Activated naive CD4-positive, alpha-beta T cell treated with anti-CD3 and anti-CD28 coated beads, Interleukin-2, amount 50 U/mL, for 72 hours (primary cell): ENCODE measurements around the gene FILIP1. TPM values are rescaled to one million over a fixed set of nuclear protein-coding genes. Genes with fewer than 3 reads are reported as not detected.

Experiments
- ATAC-seq, 2 donors: fragments of 150-1000 bp; cut with Tn5 transposase; 2 replicates each; pipeline ENCODE4 v1.10.0; 2021; ENCODE audit warnings: mild to moderate bottlenecking in 2 of 2, moderate library complexity in 2 of 2
- DNase-seq, 2 donors: peaks; one replicate each; pipeline ENCODE4 v3.0.0; 2021 to 2022; ENCODE audit warnings: low spot score in 2 of 2
- H3K27ac Mint-ChIP-seq, 2 donors: one replicate each; pipeline ENCODE4 v1.8.0; 2022; ENCODE audit warnings: mild to moderate bottlenecking in 2 of 2, mixed read lengths in 2 of 2
- H3K36me3 Mint-ChIP-seq, 2 donors: one replicate each; pipeline ENCODE4 v1.8.0; 2022; ENCODE audit warnings: mixed read lengths in 2 of 2
- H3K9me3 Mint-ChIP-seq, 2 donors: one replicate each; pipeline ENCODE4 v1.8.0; 2022; ENCODE audit warnings: mixed read lengths in 2 of 2
- total RNA-seq, 2 donors: library from RNA; stranded (reverse); gene quantifications; one replicate each; pipeline ENCODE4 v1.2.3, GENCODE V29; 2022

The FILIP1 gene
- total RNA-seq, 2 donors from 2014 or later, result not detected

GRCh38 chr6:75499640-75500039 lies 6.0 kb upstream of the FILIP1 start:
- ATAC-seq (no peak), DNase-seq (no peak)
- Mint-ChIP-seq H3K36me3 (no peaks in the 10 kb centered on the region), H3K9me3 (no peaks in the 10 kb centered on the region), H3K27ac (no peak overlapping the region)

GRCh38 chr6:75498862-75499261 lies 5.3 kb upstream of the FILIP1 start:
- no peak for ATAC-seq
- no peak overlapping the region for H3K27ac Mint-ChIP-seq
- H3K9me3 Mint-ChIP-seq, result no peaks in the 10 kb centered on the region
- no peak for DNase-seq
- H3K36me3 Mint-ChIP-seq, result no peaks in the 10 kb centered on the region

- no peak overlapping the region for H3K27ac Mint-ChIP-seq
- no peaks in the 10 kb centered on the region for H3K9me3 Mint-ChIP-seq
- no peak for ATAC-seq
- no peaks in the 10 kb centered on the region for H3K36me3 Mint-ChIP-seq
- DNase-seq, result no peak
Measured at GRCh38 chr6:75497994-75498393, 4.4 kb upstream of the FILIP1 start.

GRCh38 chr6:75495011-75495410 lies 1.4 kb upstream of the FILIP1 start:
- DNase-seq, result no peak
- Mint-ChIP-seq H3K27ac (no peak overlapping the region), H3K9me3 (no peaks in the 10 kb centered on the region), H3K36me3 (no peaks in the 10 kb centered on the region)
- no peak for ATAC-seq

- H3K27ac Mint-ChIP-seq, result no peak overlapping the region
- H3K9me3 Mint-ChIP-seq, result no peaks in the 10 kb centered on the region
- no peak for ATAC-seq
- DNase-seq, result no peak
- no peaks in the 10 kb centered on the region for H3K36me3 Mint-ChIP-seq
Measured at GRCh38 chr6:75494290-75494689, 690 bp upstream of the FILIP1 start.

GRCh38 chr6:75492386-75493153 lies 1.0 kb downstream of the FILIP1 start:
- no peak for DNase-seq
- no peak for ATAC-seq
- H3K27ac Mint-ChIP-seq, result no peak overlapping the region
- H3K9me3 Mint-ChIP-seq, result no peaks in the 10 kb centered on the region
- no peaks in the 10 kb centered on the region for H3K36me3 Mint-ChIP-seq

- ATAC-seq (no peak), DNase-seq (no peak)
- Mint-ChIP-seq H3K9me3 (no peaks in the 10 kb centered on the region), H3K36me3 (no peaks in the 10 kb centered on the region), H3K27ac (no peak overlapping the region)
Measured at GRCh38 chr6:75491291-75491690, 2.3 kb downstream of the FILIP1 start.

- Mint-ChIP-seq H3K9me3 (no peaks in the 10 kb centered on the region), H3K36me3 (no peaks in the 10 kb centered on the region), H3K27ac (no peak overlapping the region)
- no peak for DNase-seq
- ATAC-seq, result no peak
Measured at GRCh38 chr6:75490706-75491105, 2.9 kb downstream of the FILIP1 start.

- no peak overlapping the region for H3K27ac Mint-ChIP-seq
- DNase-seq (no peak), ATAC-seq (no peak)
- no peaks in the 10 kb centered on the region for H3K9me3 Mint-ChIP-seq
- H3K36me3 Mint-ChIP-seq, result no peaks in the 10 kb centered on the region
Measured at GRCh38 chr6:75489025-75489424, 4.6 kb downstream of the FILIP1 start.

- no peak for DNase-seq
- Mint-ChIP-seq H3K9me3 (no peaks in the 10 kb centered on the region), H3K36me3 (no peaks in the 10 kb centered on the region), H3K27ac (no peak overlapping the region)
- ATAC-seq, result no peak
Measured at GRCh38 chr6:75488033-75488432, 5.6 kb downstream of the FILIP1 start.

GRCh38 chr6:75486850-75487518 lies 6.6 kb downstream of the FILIP1 start:
- Mint-ChIP-seq H3K36me3 (no peaks in the 10 kb centered on the region), H3K27ac (no peak overlapping the region), H3K9me3 (no peaks in the 10 kb centered on the region)
- DNase-seq (no peak), ATAC-seq (no peak)

GRCh38 chr6:75484535-75484934 lies 9.1 kb downstream of the FILIP1 start:
- ATAC-seq, result no peak
- no peak overlapping the region for H3K27ac Mint-ChIP-seq
- no peak for DNase-seq
- H3K9me3 Mint-ChIP-seq, result no peaks in the 10 kb centered on the region
- no peaks in the 10 kb centered on the region for H3K36me3 Mint-ChIP-seq

- H3K36me3 Mint-ChIP-seq, result no peaks in the 10 kb centered on the region
- ATAC-seq (no peak), DNase-seq (no peak)
- no peak overlapping the region for H3K27ac Mint-ChIP-seq
- no peaks in the 10 kb centered on the region for H3K9me3 Mint-ChIP-seq
Measured at GRCh38 chr6:75483136-75483952, 10.3 kb downstream of the FILIP1 start.

- ATAC-seq (no peak), DNase-seq (no peak)
- Mint-ChIP-seq H3K27ac (no peak overlapping the region), H3K9me3 (no peaks in the 10 kb centered on the region), H3K36me3 (no peaks in the 10 kb centered on the region)
Measured at GRCh38 chr6:75481936-75482593, 11.5 kb downstream of the FILIP1 start.

GRCh38 chr6:75481394-75481793 lies 12.2 kb downstream of the FILIP1 start:
- Mint-ChIP-seq H3K27ac (no peak overlapping the region), H3K9me3 (no peaks in the 10 kb centered on the region), H3K36me3 (no peaks in the 10 kb centered on the region)
- ATAC-seq, result no peak
- DNase-seq, result no peak

GRCh38 chr6:75480425-75480824 lies 13.2 kb downstream of the FILIP1 start:
- DNase-seq, result no peak
- H3K9me3 Mint-ChIP-seq, result no peaks in the 10 kb centered on the region
- H3K27ac Mint-ChIP-seq, result no peak overlapping the region
- ATAC-seq, result no peak
- no peaks in the 10 kb centered on the region for H3K36me3 Mint-ChIP-seq

GRCh38 chr6:75479712-75480111 lies 13.9 kb downstream of the FILIP1 start:
- Mint-ChIP-seq H3K27ac (no peak overlapping the region), H3K36me3 (no peaks in the 10 kb centered on the region), H3K9me3 (no peaks in the 10 kb centered on the region)
- ATAC-seq, result no peak
- DNase-seq, result no peak
